GM18867 (cell line): Measurements from ENCODE around the gene FURIN.
"Not testable (repeated sequence)": the region's sequence is repeated elsewhere in the genome, so short reads cannot be mapped to it uniquely, and the experiment has no call there.

Experiments used
- ATAC-seq: cut with Tn5 transposase; IDR thresholded peaks from one replicate; pipeline ENCODE4 v1.9.1; 2021; ENCODE audit warnings: mild to moderate bottlenecking, moderate library complexity; ENCODE audit not compliant: unreplicated experiment

The FURIN gene

GRCh38 chr15:90840954-90841353 lies 27.4 kb upstream of the FURIN start:
- ATAC-seq = no peak

DNA sequence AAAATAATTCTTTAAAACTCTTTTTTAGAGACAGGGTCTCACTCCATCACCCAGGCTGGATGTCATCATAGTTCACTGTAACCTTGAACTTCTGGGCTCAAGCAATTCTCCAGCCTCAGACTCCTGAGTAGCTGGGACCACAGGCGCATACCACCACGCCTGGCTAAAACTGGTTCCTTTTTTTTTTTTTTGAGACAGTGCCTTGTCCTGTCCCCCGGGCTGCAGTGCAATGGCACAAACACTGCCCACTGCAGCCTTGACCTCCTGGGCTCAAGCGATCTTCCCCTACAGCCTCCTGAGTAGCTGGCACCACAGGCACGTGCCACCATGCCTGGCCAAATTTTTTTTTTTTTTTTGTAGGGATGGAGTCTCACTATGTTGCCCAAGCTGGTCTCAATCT lies 23.7 kb upstream of the FURIN start:
- no peak for ATAC-seq

DNA sequence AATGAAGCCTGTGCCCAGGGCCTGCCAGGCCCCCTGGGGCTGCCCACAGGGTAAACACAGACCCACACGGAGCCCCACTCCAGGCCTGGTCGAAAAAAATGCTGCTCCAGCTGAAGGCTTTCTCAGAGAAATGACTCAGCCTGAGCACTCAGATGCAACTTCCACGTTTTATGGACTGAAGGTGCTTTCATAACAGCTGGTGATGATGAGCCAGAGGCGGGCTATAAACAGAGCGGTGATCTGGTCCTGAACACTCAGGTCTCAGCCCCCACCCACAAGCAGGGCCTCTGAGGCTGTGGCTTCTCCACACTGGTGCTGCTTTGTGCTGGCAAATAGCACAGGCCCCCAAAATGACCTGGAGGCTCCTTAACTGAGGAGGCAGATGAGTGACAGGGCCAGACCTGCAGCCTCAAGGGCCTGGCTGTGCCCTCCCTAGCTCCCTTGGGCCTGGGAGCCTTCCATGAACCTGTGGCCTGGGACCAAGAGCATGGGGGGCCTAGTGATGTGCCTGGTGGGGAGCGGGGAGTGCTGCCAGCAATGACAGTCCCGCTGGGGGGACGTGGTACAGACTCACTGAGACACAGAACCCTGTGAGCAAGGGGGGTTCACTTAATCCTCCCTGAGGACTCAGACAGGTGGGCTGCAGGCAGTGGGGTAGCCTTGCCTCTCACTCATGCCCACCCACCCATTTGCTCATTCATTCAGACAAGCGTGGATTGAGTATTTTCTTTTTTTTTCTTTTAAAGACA lies 23.0 kb upstream of the FURIN start:
- no peak for ATAC-seq

- ATAC-seq = not testable (repeated sequence)
Observed at GRCh38 chr15:90849424-90849823, 19.0 kb upstream of the FURIN start.

GRCh38 chr15:90851114-90851513 lies 17.3 kb upstream of the FURIN start:
- no peak for ATAC-seq

GRCh38 chr15:90851940-90852339 lies 16.4 kb upstream of the FURIN start:
- no peak for ATAC-seq

GRCh38 chr15:90855139-90855538 lies 13.2 kb upstream of the FURIN start:
- ATAC-seq = no peak

DNA sequence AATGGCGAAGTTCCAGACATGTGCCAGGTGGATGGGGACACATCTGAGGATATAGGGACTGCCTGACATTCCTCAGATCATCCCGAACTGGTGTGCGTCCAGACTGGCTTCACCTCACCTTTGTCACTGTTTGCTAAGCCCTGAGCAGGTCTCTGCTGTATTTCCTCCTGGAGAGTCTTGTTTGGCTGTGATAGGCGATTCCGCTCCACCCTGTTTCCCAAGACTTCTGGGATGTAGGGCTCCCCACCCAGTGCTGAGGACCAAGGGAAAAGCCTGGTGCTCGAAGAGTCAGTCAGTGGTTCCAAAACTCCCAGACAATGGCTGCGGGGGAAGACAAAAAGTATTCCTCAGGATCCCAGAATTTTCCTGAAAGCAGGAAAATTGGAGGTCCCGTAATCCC lies 11.1 kb upstream of the FURIN start:
- no peak for ATAC-seq

- no peak for ATAC-seq
Observed at GRCh38 chr15:90857883-90858443, 10.4 kb upstream of the FURIN start.

DNA sequence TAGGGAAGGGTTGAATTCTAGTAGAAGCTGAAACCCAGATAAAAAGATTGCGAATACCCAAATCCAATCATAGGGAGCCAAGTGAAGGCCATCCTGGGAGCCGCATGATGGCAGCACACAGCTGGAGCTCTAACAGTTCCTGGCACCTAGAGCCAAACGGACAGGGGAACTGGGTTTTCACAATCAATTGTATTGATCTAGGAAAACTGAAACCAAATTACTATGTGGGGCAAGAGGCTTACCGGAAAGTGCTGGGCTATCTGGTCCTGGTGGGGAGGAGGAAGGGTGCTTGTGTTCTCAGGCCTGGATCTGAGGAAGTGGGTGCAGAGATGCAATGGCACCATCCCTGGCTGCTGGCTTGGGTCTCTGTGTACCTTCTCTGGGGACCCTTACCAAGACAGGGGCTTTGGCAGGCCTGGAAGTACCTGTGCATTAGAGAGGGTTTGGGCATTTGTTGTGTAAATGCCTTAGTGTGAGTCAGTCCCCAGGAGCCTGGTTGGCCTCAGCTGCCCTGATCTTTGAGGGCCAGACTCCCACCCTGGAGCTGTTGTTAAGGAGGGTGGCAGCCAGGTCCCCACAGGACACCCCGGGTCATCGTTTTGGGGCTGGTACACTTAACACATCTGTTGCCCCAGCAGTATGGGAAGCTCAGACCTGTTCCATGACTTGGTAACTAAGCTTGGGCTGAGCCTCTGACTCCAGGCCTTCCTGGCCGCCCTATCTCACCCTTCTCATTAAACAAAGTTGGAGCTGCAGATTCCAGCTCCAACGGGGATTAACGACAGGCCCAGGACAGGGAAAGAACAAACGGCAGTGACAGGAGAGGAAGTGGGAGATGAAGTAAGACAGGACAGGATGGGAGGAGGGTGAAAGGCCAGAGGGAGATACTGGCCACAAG lies 8.9 kb upstream of the FURIN start:
- no peak for ATAC-seq

- ATAC-seq = no peak
Observed at GRCh38 chr15:90860450-90860849, 7.9 kb upstream of the FURIN start.

GRCh38 chr15:90860942-90861675 lies 7.3 kb upstream of the FURIN start:
- ATAC-seq = no peak

DNA sequence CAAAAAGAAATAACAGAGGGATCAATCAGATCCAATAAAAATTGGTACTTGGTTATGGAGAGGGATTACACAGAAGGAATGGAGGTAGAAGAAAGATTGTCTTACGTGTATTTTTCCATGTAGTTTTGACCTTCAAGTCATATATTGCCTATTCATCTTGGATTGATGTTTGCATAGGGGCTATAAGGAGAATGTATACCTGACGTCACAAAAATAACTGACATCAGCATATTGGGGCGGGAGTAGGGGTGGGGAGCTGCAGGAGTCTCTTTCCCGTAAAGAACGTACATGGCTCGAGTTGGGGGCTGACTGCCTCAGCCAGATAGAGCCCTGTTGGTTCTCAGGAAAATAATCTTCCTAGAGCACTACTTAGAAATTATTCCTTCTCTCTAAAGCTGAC lies 5.9 kb upstream of the FURIN start:
- no peak for ATAC-seq

DNA sequence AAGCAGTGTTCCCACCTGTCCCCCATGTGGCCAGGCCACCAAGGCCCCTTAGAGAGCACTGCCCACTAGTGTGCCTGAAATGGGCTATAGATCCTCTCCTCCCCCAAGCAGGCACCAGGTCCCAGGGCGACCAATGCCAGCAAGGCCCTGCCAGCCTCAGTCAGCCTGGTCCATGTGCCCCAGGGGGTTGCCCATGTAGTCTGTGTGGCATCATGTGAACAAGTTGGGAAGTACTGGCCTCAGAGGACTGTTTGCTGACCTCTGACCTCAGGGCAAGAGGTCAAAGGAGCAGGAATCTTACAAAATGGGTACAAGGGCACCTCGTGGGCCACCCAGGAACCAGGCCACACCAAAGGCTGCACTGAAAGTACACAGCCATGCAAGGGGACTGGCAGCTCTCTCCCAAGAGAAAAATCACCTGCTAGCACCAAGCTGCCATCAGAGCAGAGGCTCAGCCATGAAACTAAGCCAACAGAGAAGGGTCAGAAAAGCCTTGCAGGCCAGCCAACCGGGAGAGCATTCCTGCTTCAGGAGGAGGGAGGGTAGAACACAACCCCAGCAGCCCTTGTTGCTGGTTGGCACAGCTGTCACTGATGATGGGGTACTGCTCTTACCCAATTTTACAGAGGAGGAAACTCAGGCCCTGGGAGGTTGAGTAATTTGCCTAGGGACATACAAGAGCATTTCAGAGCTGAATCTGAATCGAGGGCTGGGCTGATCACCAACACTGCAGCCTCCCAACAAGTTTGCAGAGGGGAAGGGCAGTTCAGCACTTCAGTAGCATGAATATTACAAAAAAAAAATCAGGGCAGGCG lies 5.2 kb upstream of the FURIN start:
- ATAC-seq = no peak

- no peak for ATAC-seq
Observed at GRCh38 chr15:90863987-90864386, 4.4 kb upstream of the FURIN start.

DNA sequence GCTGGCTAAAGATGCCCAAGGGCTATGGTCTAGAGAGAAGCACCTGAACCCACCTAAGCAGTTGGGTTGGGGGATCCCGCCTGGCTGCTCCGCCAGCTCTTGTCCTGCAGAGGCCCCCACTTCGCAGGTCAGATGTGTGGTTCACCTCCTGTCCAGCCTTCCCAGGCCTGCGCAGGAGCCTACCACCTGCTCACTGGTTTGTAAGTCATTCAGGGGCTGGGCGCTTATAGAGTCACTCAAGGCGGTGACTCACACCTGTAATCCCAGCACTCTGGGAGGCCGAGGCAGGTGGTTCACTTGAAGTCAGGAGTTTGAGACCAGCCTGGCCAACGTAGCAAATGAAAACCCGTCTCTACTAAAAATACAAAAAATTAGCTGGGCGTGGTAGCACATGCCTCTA lies 3.9 kb upstream of the FURIN start:
- no peak for ATAC-seq

DNA sequence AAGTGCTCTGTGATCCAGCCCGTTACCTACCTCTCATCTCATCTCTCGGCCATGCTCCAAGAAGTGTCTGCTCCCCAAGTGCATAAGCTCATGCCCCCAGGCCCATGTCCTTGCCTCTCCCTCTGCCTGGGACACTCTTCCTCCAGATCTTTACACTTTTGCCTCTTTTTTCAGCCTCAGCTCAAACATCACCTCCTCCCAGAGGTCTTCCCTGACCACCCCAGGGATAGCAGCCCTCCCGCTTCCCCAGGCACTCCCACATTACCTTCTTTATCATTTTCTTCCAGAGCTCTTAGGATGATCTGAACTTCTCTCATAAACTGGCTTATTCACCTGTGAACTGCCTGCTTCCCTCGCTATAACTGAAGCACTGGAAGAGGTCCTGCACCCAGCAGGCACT lies 2.7 kb upstream of the FURIN start:
- ATAC-seq = no peak

DNA sequence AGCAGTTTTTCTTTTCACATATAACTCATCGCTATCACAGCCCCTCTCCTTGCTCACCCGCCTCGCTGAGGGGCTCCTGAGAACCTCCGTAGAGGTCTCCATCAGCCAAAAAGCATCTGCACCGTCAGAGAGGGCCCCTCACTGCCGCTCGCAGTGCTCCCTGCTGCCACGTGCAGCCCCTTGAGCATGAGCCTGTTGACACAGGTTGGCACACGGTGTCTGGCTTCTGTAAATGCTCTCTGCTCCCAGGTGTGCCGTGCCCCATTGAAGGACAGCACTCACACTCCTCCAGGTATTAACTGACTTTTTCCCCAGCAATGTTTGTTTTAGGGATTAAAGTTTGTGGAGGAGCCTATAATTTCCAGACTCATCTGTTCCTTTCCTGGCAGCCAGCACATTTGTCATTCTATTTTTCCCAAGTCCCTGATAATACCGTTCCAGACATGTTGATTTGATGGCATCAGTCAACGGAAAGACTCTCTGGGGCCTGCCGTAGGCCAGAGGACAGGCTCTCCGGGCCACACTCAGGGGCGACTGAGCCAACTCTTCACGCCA lies 2.1 kb upstream of the FURIN start:
- ATAC-seq = no peak

DNA sequence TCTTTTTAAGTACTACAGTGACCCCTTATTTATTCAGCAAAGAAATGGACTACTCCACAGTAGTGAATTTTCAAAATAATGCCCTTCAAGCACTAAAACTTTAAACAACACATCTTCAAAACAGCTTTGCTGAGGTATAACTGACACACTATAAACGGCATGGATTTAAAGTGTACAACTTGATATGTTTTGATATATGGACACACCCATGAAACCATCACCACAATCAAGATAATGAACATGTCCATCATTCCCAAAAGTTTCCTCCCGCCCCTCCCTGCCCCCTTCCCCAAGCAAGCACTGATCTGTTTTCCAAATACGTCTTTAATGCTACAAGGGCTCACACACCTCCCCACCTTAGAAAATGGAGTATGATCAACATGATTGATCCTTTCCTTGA lies 1.6 kb upstream of the FURIN start:
- ATAC-seq = no peak

DNA sequence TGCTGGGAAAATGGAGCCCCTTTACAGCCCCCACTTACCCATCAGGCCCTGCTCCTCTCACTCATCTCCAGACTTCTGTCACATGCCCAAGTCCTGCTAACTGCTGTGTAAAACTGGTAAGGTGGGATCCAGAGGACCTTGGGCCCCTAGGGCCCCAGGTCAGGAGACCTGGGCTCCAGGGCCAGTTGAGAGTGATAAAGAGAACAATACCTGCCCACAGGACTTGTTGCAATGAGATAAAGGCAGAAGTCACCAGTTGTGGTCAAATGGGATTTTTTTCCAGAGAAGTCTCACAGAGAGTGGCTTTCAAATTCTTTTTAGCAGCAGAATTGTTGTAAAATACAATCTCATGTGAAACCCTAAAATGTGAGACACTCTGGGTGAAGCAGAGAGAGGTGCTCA lies 753 bp downstream of the FURIN start:
- ATAC-seq = no peak
